HepG2 (cell line): ENCODE measurements around the gene ZNF207. TPM values are rescaled to one million over a fixed set of nuclear protein-coding genes. Genes with fewer than 3 reads are reported as not detected.
A peak's percentile ranks its signal among the peaks of the same experiment; 100 is the strongest.

Source experiments
- CHCHD3 ChIP-seq: sonication (generic); formaldehyde crosslinking; IDR thresholded peaks from 2 replicates; pipeline ENCODE4 v1.8.0; 2022; ENCODE audit warnings: mild to moderate bottlenecking, missing genetic modification reagents, moderate library complexity
- CHD2 ChIP-seq: IDR thresholded peaks from 2 replicates; pipeline ENCODE4 v1.6.1; 2011; ENCODE audit warnings: low read depth, low read length, improper control_type of control experiment
- JUN ChIP-seq: sonication (generic); formaldehyde crosslinking; IDR thresholded peaks from 2 replicates; pipeline ENCODE4 v1.4.0; 2020; ENCODE audit warnings: mild to moderate bottlenecking, missing genetic modification reagents
- MAFK ChIP-seq, 2 experiments: IDR thresholded peaks in 1 of 2; conservative IDR thresholded peaks in 1 of 2; 2 replicates each; pipeline ENCODE4 v1.6.1; 2011; ENCODE audit warnings: improper control_type of control experiment in 2 of 2, low read length in 2 of 2
- MEF2D ChIP-seq: sonication (generic); formaldehyde crosslinking; IDR thresholded peaks from 2 replicates; pipeline ENCODE4 v1.5.1; 2020; ENCODE audit warnings: mild to moderate bottlenecking, missing genetic modification reagents
- NFE2L1 ChIP-seq: sonication (generic); formaldehyde crosslinking; IDR thresholded peaks from 2 replicates; pipeline ENCODE4 v1.4.0; 2020; ENCODE audit warnings: missing genetic modification reagents, mild to moderate bottlenecking, borderline replicate concordance
- NONO ChIP-seq, 2 experiments: fragments of 450-650 bp in 1 of 2; sonication (generic) in 1 of 2; formaldehyde crosslinking in 1 of 2; IDR thresholded peaks in 1 of 2; conservative IDR thresholded peaks in 1 of 2; 2 replicates each; pipeline versions ENCODE4 v1.6.1 to v1.8.0; 2017 to 2022; ENCODE audit warnings: mild to moderate bottlenecking in 1 of 2, missing genetic modification reagents in 1 of 2, moderate library complexity in 1 of 2
- NR2C2 ChIP-seq: sonication (generic); formaldehyde crosslinking; IDR thresholded peaks from 2 replicates; pipeline ENCODE4 v1.4.0; 2020; ENCODE audit warnings: missing genetic modification reagents, mild to moderate bottlenecking, moderate library complexity, borderline replicate concordance
- RORA ChIP-seq: sonication (generic); formaldehyde crosslinking; IDR thresholded peaks from 2 replicates; pipeline ENCODE4 v1.5.0; 2020; ENCODE audit warnings: mild to moderate bottlenecking, missing genetic modification reagents, moderate library complexity
- ZBTB7B ChIP-seq: sonication (generic); formaldehyde crosslinking; IDR thresholded peaks from 2 replicates; pipeline ENCODE4 v1.4.0; 2020; ENCODE audit warnings: missing genetic modification reagents
- ZFY ChIP-seq: sonication (generic); formaldehyde crosslinking; IDR thresholded peaks from 2 replicates; pipeline ENCODE4 v1.4.0; 2020; ENCODE audit warnings: missing genetic modification reagents
- ZNF180 ChIP-seq: sonication (generic); formaldehyde crosslinking; IDR thresholded peaks from 2 replicates; pipeline ENCODE4 v1.4.0; 2020; ENCODE audit warnings: low read depth, missing genetic modification reagents, borderline replicate concordance
- ZNF329 ChIP-seq: sonication (generic); formaldehyde crosslinking; IDR thresholded peaks from 2 replicates; pipeline ENCODE4 v1.9.0; 2021; ENCODE audit warnings: low read depth, mild to moderate bottlenecking, missing genetic modification reagents
- polyA plus RNA-seq, 8 experiments: library from polyadenylated mRNA; depleted of rRNA in 3 of 8; stranded (reverse) in 7 of 8; unstranded in 1 of 8; fragments of >200 nt; fragmentation: Illumina TruSeq in 4 of 8; extraction: Trizol in 4 of 8; gene quantifications; 2 replicates each; pipeline versions ENCODE4 v1.2.1 to v1.2.3, GENCODE V29; 2011 to 2016; ENCODE audit warnings: low read depth in 4 of 8, missing spikeins in 1 of 8, mixed read lengths in 1 of 8; ENCODE audit not compliant: insufficient read depth in 1 of 8
- total RNA-seq, 5 experiments: library from RNA; depleted of rRNA; stranded (reverse); fragments of >200 nt; fragmentation: Illumina TruSeq; extraction: Trizol; gene quantifications; 2 replicates each; pipeline ENCODE4 v1.2.3, GENCODE V29; 2016; ENCODE audit warnings: low read depth in 1 of 5
- TF ChIP-seq, protein P1 (sequence below): sonication (generic); formaldehyde crosslinking; IDR thresholded peaks from 2 replicates; pipeline ENCODE4 v1.4.0; 2020; ENCODE audit warnings: mild to moderate bottlenecking, missing genetic modification reagents, borderline replicate concordance
- TF ChIP-seq, protein P2 (sequence below): sonication (generic); formaldehyde crosslinking; IDR thresholded peaks from 2 replicates; pipeline ENCODE4 v1.8.1; 2022; ENCODE audit warnings: low read depth, mild to moderate bottlenecking, missing genetic modification reagents
- TF ChIP-seq, protein P3 (sequence below): sonication (generic); formaldehyde crosslinking; IDR thresholded peaks from 2 replicates; pipeline ENCODE4 v1.4.0; 2020; ENCODE audit warnings: missing genetic modification reagents, borderline replicate concordance
- TF ChIP-seq, protein P4 (sequence below): sonication (generic); formaldehyde crosslinking; IDR thresholded peaks from 2 replicates; pipeline ENCODE4 v1.5.0; 2020; ENCODE audit warnings: missing genetic modification reagents, mild to moderate bottlenecking, borderline replicate concordance

ZNF207 gene
- total and polyA plus RNA-seq, 2 of the 13 experiments (the other 11 are each of a cell fraction or from before 2014, with no cell fraction given): 150 to 164 TPM

DNA sequence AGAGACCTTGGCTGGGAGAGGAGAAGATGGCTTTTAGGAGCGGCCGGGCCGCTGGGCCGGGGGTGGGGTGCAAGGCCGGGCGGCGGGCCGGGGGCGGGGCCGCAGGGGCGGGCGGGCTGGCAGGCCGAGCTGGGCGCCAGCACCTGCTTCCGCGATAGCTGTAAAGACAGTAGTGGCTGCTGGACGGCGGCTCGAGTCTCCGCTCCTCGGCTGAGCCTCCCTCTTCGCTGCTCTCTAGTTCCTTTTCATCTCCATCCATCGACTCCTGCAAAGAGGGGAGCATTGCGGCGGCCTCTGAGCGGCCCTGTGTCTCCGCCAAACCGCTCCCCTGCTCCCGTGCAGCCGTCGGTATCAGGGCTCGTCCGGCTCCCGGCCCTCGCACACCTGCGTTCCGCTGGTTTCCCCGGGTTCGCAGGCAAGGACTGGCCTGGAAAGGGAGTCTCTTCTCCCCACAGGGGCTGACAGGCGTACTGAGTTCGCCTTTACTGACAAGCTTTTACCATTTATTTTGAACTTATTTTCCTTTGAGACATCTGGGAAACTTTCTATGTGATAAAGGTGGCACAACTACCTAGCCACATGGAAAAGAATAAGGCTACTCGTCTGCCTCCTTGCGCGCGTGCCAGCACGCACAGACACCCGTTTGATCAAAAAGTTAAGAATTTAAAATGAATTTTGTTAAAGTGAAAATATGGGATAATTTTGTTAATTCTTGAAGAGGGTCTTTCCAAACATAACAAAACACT is 7.9 kb upstream of the ZNF207 start, which contains the start of gene C17orf75 (continued):
- TF ChIP-seq, protein P1, sequence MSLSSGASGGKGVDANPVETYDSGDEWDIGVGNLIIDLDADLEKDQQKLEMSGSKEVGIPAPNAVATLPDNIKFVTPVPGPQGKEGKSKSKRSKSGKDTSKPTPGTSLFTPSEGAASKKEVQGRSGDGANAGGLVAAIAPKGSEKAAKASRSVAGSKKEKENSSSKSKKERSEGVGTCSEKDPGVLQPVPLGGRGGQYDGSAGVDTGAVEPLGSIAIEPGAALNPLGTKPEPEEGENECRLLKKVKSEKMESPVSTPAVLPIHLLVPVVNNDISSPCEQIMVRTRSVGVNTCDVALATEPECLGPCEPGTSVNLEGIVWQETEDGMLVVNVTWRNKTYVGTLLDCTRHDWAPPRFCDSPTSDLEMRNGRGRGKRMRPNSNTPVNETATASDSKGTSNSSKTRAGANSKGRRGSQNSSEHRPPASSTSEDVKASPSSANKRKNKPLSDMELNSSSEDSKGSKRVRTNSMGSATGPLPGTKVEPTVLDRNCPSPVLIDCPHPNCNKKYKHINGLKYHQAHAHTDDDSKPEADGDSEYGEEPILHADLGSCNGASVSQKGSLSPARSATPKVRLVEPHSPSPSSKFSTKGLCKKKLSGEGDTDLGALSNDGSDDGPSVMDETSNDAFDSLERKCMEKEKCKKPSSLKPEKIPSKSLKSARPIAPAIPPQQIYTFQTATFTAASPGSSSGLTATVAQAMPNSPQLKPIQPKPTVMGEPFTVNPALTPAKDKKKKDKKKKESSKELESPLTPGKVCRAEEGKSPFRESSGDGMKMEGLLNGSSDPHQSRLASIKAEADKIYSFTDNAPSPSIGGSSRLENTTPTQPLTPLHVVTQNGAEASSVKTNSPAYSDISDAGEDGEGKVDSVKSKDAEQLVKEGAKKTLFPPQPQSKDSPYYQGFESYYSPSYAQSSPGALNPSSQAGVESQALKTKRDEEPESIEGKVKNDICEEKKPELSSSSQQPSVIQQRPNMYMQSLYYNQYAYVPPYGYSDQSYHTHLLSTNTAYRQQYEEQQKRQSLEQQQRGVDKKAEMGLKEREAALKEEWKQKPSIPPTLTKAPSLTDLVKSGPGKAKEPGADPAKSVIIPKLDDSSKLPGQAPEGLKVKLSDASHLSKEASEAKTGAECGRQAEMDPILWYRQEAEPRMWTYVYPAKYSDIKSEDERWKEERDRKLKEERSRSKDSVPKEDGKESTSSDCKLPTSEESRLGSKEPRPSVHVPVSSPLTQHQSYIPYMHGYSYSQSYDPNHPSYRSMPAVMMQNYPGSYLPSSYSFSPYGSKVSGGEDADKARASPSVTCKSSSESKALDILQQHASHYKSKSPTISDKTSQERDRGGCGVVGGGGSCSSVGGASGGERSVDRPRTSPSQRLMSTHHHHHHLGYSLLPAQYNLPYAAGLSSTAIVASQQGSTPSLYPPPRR: 0 out of 2 replicates have a peak, but pooled peaks have one; percentile 45
- TF ChIP-seq ZNF180 (CRISPR knock-in tag) (no peak), NR2C2 (peak; percentile 76), ZFY (peak; percentile 97), ZBTB7B (CRISPR knock-in tag) (peak; percentile 82), CHCHD3 (no peak), ZNF329 (CRISPR knock-in tag) (peak; percentile 77; the same call in 1 of the 2 replicates), RORA (CRISPR knock-in tag) (no peak), MEF2D (peak; percentile 70; the same call in 1 of the 2 replicates), JUN (CRISPR knock-in tag) (no peak), NFE2L1 (CRISPR knock-in tag) (no peak), NONO (IDR thresholded peaks at IDR 0.05) (no peak), NONO (CRISPR knock-in tag; conservative IDR thresholded peaks at IDR 0.05) (peak; percentile 92), CHD2 (no peak), MAFK (conservative IDR thresholded peaks at IDR 0.05 in 1 of 2, IDR thresholded peaks at IDR 0.05 in 1 of 2; ENCODE audit: low read length in 2 of 2) (no peak)
- TF ChIP-seq, protein P2, sequence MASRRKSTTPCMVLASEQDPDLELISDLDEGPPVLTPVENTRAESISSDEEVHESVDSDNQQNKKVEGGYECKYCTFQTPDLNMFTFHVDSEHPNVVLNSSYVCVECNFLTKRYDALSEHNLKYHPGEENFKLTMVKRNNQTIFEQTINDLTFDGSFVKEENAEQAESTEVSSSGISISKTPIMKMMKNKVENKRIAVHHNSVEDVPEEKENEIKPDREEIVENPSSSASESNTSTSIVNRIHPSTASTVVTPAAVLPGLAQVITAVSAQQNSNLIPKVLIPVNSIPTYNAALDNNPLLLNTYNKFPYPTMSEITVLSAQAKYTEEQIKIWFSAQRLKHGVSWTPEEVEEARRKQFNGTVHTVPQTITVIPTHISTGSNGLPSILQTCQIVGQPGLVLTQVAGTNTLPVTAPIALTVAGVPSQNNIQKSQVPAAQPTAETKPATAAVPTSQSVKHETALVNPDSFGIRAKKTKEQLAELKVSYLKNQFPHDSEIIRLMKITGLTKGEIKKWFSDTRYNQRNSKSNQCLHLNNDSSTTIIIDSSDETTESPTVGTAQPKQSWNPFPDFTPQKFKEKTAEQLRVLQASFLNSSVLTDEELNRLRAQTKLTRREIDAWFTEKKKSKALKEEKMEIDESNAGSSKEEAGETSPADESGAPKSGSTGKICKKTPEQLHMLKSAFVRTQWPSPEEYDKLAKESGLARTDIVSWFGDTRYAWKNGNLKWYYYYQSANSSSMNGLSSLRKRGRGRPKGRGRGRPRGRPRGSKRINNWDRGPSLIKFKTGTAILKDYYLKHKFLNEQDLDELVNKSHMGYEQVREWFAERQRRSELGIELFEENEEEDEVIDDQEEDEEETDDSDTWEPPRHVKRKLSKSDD: peak; percentile 84
- TF ChIP-seq, protein P3, sequence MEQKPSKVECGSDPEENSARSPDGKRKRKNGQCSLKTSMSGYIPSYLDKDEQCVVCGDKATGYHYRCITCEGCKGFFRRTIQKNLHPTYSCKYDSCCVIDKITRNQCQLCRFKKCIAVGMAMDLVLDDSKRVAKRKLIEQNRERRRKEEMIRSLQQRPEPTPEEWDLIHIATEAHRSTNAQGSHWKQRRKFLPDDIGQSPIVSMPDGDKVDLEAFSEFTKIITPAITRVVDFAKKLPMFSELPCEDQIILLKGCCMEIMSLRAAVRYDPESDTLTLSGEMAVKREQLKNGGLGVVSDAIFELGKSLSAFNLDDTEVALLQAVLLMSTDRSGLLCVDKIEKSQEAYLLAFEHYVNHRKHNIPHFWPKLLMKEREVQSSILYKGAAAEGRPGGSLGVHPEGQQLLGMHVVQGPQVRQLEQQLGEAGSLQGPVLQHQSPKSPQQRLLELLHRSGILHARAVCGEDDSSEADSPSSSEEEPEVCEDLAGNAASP: peak; percentile 62; the same call in 1 of the 2 replicates
- TF ChIP-seq, protein P4, sequence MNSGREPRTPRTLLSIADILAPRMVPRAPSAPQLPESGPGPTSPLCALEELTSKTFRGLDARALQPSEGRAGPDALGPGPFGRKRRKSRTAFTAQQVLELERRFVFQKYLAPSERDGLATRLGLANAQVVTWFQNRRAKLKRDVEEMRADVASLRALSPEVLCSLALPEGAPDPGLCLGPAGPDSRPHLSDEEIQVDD (CRISPR knock-in tag): peak; percentile 83; the same call in 1 of the 2 replicates
